NCI-H1417 treated with DMSO at 0.1 percent for 48 hours (cell line): ENCODE results near the gene TBC1D20.

Experiments used
- DNase-seq: peaks from one replicate; lab custom pipeline; 2025; lab: John Stamatoyannopoulos, UW

Gene TBC1D20

GRCh38 chr20:438571-439469, 23.5 kb downstream of the TBC1D20 start:
- DNase-seq = no peak

GRCh38 chr20:437787-438486, 24.4 kb downstream of the TBC1D20 start:
- DNase-seq = no peak

- DNase-seq = no peak
These were observed 25.9 kb downstream of the TBC1D20 start for GRCh38 chr20:436476-436875.

GRCh38 chr20:435558-435957, 26.8 kb downstream of the TBC1D20 start:
- no peak for DNase-seq

- no peak for DNase-seq
These were observed 27.5 kb downstream of the TBC1D20 start for GRCh38 chr20:434661-435419.

GRCh38 chr20:434221-434620, 28.1 kb downstream of the TBC1D20 start:
- DNase-seq = no peak

GRCh38 chr20:433300-433975, 28.9 kb downstream of the TBC1D20 start:
- DNase-seq = no peak

GRCh38 chr20:432677-433299, 29.5 kb downstream of the TBC1D20 start:
- DNase-seq = no peak

GRCh38 chr20:432208-432607, 30.1 kb downstream of the TBC1D20 start:
- no peak for DNase-seq

- DNase-seq = no peak
These were observed 31.1 kb downstream of the TBC1D20 start for GRCh38 chr20:431012-431904.

GRCh38 chr20:430091-430999, 32.0 kb downstream of the TBC1D20 start:
- no peak for DNase-seq

GRCh38 chr20:428658-429200, 33.6 kb downstream of the TBC1D20 start:
- no peak for DNase-seq

GRCh38 chr20:427849-428657, 34.3 kb downstream of the TBC1D20 start:
- DNase-seq = no peak

GRCh38 chr20:427401-427800, 34.9 kb downstream of the TBC1D20 start:
- no peak for DNase-seq

- DNase-seq = no peak
These were observed 35.8 kb downstream of the TBC1D20 start for GRCh38 chr20:426566-426965.

GRCh38 chr20:421685-422250, 40.6 kb downstream of the TBC1D20 start:
- DNase-seq = no peak

GRCh38 chr20:420721-421574, 41.4 kb downstream of the TBC1D20 start:
- no peak for DNase-seq
